Astrocyte (in vitro differentiated cells and primary cell): ENCODE results near the gene RXRB. TPM values are rescaled to one million over a fixed set of nuclear protein-coding genes. Genes with fewer than 3 reads are reported as not detected.

Experiments used
- DNase-seq: peaks from one replicate; pipeline ENCODE4 v3.0.0-alpha.2; 2010; ENCODE audit warnings: low read depth
- FAIRE-seq: peaks from 2 replicates; lab custom pipeline; 2011; peaks lifted over from hg19 to GRCh38; lab: Jason Lieb, UNC
- H2AFZ ChIP-seq: 2 replicates; pipeline ENCODE4 v1.6.0; 2012; ENCODE audit warnings: low read depth, low read length, inconsistent platforms
- H3K27ac ChIP-seq: 2 replicates; pipeline ENCODE4 v1.5.1; 2011; ENCODE audit warnings: low read depth, low read length, inconsistent platforms
- H3K27me3 ChIP-seq: 2 replicates; pipeline ENCODE4 v1.6.0; 2011; ENCODE audit warnings: low read length, inconsistent platforms; ENCODE audit not compliant: insufficient read depth
- H3K36me3 ChIP-seq: 2 replicates; pipeline ENCODE4 v1.5.1; 2011; ENCODE audit warnings: low read length, inconsistent platforms; ENCODE audit not compliant: insufficient read depth
- H3K4me1 ChIP-seq: 2 replicates; pipeline ENCODE4 v1.5.1; 2011; ENCODE audit warnings: low read length, inconsistent platforms; ENCODE audit not compliant: insufficient read depth
- H3K4me2 ChIP-seq: 2 replicates; pipeline ENCODE4 v1.6.0; 2012; ENCODE audit warnings: low read length, inconsistent platforms
- H3K4me3 ChIP-seq: 2 replicates; pipeline ENCODE4 v1.5.1; 2011; ENCODE audit warnings: low read depth, mild to moderate bottlenecking, low read length, inconsistent platforms; ENCODE audit not compliant: insufficient read depth
- H3K79me2 ChIP-seq: 2 replicates; pipeline ENCODE4 v1.6.0; 2012; ENCODE audit warnings: mild to moderate bottlenecking, low read length, inconsistent platforms; ENCODE audit not compliant: insufficient read depth
- H3K9ac ChIP-seq: 2 replicates; pipeline ENCODE4 v1.6.0; 2012; ENCODE audit warnings: mild to moderate bottlenecking, low read length, inconsistent platforms
- H3K9me3 ChIP-seq: 2 replicates; pipeline ENCODE4 v1.5.1; 2012; ENCODE audit warnings: low read depth, mild to moderate bottlenecking, low read length, inconsistent platforms; ENCODE audit not compliant: insufficient read depth
- H4K20me1 ChIP-seq: 2 replicates; pipeline ENCODE4 v1.6.0; 2012; ENCODE audit warnings: low read length, inconsistent platforms; ENCODE audit not compliant: insufficient read depth
- H3K27ac Mint-ChIP-seq: one replicate; pipeline ENCODE4 v1.8.0; 2021; ENCODE audit warnings: mild to moderate bottlenecking, mixed read lengths; ENCODE audit not compliant: unreplicated experiment
- H3K27me3 Mint-ChIP-seq: one replicate; pipeline ENCODE4 v1.8.0; 2021; ENCODE audit warnings: low read depth, mixed read lengths; ENCODE audit not compliant: unreplicated experiment
- H3K36me3 Mint-ChIP-seq: one replicate; pipeline ENCODE4 v1.8.0; 2021; ENCODE audit warnings: low read depth, mixed read lengths; ENCODE audit not compliant: unreplicated experiment
- H3K4me1 Mint-ChIP-seq: one replicate; pipeline ENCODE4 v1.8.0; 2021; ENCODE audit warnings: low read depth, mixed read lengths; ENCODE audit not compliant: unreplicated experiment
- H3K4me3 Mint-ChIP-seq: one replicate; pipeline ENCODE4 v1.8.0; 2021; ENCODE audit warnings: mild to moderate bottlenecking, moderate library complexity, mixed read lengths; ENCODE audit not compliant: unreplicated experiment
- H3K9me3 Mint-ChIP-seq: one replicate; pipeline ENCODE4 v1.8.0; 2021; ENCODE audit warnings: mild to moderate bottlenecking, mixed read lengths; ENCODE audit not compliant: unreplicated experiment
- EZH2 ChIP-seq: IDR thresholded peaks from 2 replicates; pipeline ENCODE4 v1.6.1; 2012; ENCODE audit warnings: mild to moderate bottlenecking, low read length, inconsistent platforms; ENCODE audit not compliant: insufficient read depth
- total RNA-seq: library from RNA; stranded (reverse); gene quantifications from 2 replicates; pipeline ENCODE4 v1.2.1, GENCODE V29; 2021
- TF ChIP-seq, protein P1 (sequence below): IDR thresholded peaks from 2 replicates; pipeline ENCODE4 v1.5.1; 2011; ENCODE audit warnings: low read depth, mild to moderate bottlenecking, inconsistent platforms, low read length, moderate library complexity; ENCODE audit not compliant: insufficient read depth

The RXRB gene
- total RNA-seq, 1 donor from 2014 or later: 34.0 TPM

DNA sequence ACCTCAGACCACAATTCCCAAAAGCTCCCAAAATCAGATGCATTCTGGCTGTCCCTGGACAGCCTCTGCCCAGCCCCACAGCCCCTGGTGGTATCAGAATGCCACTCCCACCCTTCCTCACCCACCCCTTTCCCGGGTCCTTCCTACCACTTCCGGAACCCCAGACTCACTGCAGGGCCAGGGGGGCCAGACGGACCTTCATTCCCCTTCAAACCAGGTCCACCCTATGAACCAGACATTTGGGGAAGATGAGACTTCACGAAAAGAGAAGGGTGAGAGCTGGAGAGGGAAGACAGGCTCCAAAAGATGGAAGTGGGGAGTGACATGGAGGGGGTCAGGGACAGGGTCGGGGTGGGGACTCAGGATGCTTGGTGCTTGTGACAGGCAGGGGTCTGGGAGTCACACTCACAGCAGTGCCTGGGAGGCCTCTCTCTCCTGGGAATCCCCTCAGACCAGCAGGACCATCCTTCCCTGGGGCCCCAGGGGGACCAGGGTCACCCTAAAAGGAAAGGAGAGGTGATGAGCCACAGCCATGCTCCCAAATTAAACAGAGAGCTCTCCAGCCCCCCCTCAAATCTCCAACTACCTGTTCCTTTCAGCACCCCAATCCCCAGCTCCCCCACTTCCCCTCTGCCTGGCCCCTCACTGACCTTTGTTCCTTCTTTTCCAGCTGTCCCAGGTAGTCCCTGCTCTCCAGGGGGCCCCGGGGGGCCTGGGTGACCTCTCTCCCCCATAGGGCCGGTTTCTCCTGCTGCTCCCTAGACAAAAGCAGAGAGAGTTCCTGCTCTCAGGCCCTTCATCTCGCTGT lies 28.4 kb downstream of the RXRB start:
- Histone ChIP-seq H3K9me3 (no peaks in the 10 kb centered on the region), H3K27me3 (no peaks in the 10 kb centered on the region), H3K4me2 (no peak overlapping the region), H3K27ac (no peak overlapping the region), H4K20me1 (no peaks in the 10 kb centered on the region), H2AFZ (no peak overlapping the region), H3K36me3 (no peaks in the 10 kb centered on the region), H3K9ac (no peak overlapping the region), H3K79me2 (no peaks in the 10 kb centered on the region), H3K4me1 (no peaks in the 10 kb centered on the region), H3K4me3 (no peak overlapping the region)
- DNase-seq (no peak), FAIRE-seq (no peak)
- no peak overlapping the region for H3K27ac Mint-ChIP-seq
- H3K36me3 Mint-ChIP-seq: peaks cover 4% of the 10 kb centered on the region
- TF ChIP-seq, protein P1, sequence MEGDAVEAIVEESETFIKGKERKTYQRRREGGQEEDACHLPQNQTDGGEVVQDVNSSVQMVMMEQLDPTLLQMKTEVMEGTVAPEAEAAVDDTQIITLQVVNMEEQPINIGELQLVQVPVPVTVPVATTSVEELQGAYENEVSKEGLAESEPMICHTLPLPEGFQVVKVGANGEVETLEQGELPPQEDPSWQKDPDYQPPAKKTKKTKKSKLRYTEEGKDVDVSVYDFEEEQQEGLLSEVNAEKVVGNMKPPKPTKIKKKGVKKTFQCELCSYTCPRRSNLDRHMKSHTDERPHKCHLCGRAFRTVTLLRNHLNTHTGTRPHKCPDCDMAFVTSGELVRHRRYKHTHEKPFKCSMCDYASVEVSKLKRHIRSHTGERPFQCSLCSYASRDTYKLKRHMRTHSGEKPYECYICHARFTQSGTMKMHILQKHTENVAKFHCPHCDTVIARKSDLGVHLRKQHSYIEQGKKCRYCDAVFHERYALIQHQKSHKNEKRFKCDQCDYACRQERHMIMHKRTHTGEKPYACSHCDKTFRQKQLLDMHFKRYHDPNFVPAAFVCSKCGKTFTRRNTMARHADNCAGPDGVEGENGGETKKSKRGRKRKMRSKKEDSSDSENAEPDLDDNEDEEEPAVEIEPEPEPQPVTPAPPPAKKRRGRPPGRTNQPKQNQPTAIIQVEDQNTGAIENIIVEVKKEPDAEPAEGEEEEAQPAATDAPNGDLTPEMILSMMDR: no peak
- no peak for TF ChIP-seq EZH2
- no peaks in the 10 kb centered on the region for H3K4me1 Mint-ChIP-seq
- H3K27me3 Mint-ChIP-seq: peaks cover 48% of the 10 kb centered on the region
- no peaks in the 10 kb centered on the region for H3K9me3 Mint-ChIP-seq
- H3K4me3 Mint-ChIP-seq: no peak overlapping the region

DNA sequence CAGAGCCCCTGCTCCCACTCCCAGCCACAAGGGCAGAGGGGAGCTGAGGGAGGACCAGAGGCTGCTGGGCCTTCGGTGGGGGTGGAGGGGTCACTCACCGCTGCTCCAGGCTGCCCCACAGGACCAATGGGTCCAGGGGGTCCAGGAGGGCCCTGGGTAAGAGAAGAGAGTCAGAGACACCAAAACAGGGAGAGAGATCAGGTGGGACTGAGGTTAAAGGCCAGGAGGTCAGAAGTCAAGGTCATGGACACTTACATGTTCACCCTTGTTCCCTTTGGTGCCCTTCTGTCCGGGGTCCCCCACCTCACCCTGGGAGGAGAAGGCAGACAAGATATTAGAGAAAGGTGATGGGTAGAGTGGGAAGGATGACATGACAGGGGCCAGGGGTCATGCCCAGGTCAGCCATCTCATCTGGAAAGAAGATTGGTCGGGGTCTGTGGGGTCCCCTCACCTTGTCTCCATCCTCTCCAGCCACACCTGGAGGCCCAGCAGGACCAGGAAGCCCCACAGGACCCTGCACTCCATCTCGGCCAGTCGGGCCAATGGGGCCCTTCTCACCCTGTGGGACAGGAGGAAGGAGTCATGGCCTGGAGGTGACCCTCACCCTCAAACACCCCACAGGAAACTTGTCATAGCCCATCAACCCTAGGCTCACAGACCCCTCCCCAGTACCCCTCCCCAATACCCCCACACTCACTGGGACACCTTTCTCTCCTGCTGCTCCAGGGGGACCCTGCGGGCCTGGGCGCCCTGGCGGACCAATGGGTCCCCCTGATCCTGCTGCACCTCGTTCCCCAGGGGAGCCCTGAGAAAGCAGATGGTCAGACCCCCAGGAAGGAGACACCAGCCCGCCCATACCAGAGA lies 29.2 kb downstream of the RXRB start:
- Histone ChIP-seq H3K4me1 (no peaks in the 10 kb centered on the region), H3K36me3 (no peaks in the 10 kb centered on the region), H2AFZ (no peak overlapping the region), H3K4me2 (no peak overlapping the region), H3K9me3 (no peaks in the 10 kb centered on the region), H3K79me2 (no peaks in the 10 kb centered on the region), H3K4me3 (no peak overlapping the region), H3K9ac (no peak overlapping the region), H4K20me1 (no peaks in the 10 kb centered on the region), H3K27ac (no peak overlapping the region), H3K27me3 (no peaks in the 10 kb centered on the region)
- peaks cover 48% of the 10 kb centered on the region for H3K27me3 Mint-ChIP-seq
- DNase-seq: no peak
- no peak for FAIRE-seq
- H3K4me3 Mint-ChIP-seq: no peak overlapping the region
- no peak for TF ChIP-seq EZH2
- TF ChIP-seq, protein P1: no peak
- H3K36me3 Mint-ChIP-seq: peaks cover under 1% of the 10 kb centered on the region
- H3K27ac Mint-ChIP-seq: no peak overlapping the region
- no peaks in the 10 kb centered on the region for H3K4me1 Mint-ChIP-seq
- H3K9me3 Mint-ChIP-seq: no peaks in the 10 kb centered on the region
